ENCODE data around the gene VPS35L. TPM values are rescaled to one million over a fixed set of nuclear protein-coding genes. Genes with fewer than 3 reads are reported as not detected.

Gene VPS35L
- total RNA-seq, 1 donor from 2014 or later: 45.0 TPM

GRCh38 chr16:19601083-19601976 lies 45.8 kb downstream of the VPS35L start:
- Mint-ChIP-seq H3K27me3 (ENCODE audit: low read depth, unreplicated experiment) (no peaks in the 10 kb centered on the region), H3K36me3 (ENCODE audit: low read depth, unreplicated experiment) (peaks cover 14% of the 10 kb centered on the region), H3K27ac (ENCODE audit: unreplicated experiment) (peak overlapping the region; percentile 47)

DNA sequence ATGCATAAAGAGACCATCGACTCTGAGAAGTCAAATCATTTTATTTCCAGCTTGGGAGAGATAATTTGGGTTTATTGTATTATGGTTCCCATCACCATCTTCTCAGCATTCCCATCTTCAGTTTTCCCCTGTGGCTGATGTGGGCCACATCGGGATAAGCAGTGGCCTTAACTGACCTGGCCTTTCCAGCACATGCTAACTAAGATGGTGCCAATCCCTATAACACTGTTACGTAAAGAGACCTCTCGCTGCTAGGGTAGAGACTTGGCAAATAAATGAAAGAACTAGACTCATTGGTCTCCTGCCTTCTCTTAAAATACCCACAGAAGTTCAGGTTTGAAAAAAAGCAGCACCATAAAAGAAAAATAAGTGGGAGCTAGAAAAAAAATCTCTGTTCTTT lies 49.4 kb downstream of the VPS35L start:
- no peak overlapping the region for H2AFZ ChIP-seq (ENCODE audit: low read depth, low read length)
- H3K4me2 ChIP-seq (ENCODE audit: low read length): no peak overlapping the region
- H3K9ac ChIP-seq (ENCODE audit: low read length): no peak overlapping the region
- FAIRE-seq (no peak), DNase-seq (ENCODE audit: low read depth) (no peak)
- TF ChIP-seq CTCF (IDR thresholded peaks at IDR 0.05; ENCODE audit: insufficient read depth, low read depth, low read length): no peak
- no peak for TF ChIP-seq EZH2 (IDR thresholded peaks at IDR 0.05; ENCODE audit: insufficient read depth, low read length)
- H3K36me3 ChIP-seq (ENCODE audit: insufficient read depth, low read length): peaks cover 9% of the 10 kb centered on the region
- Mint-ChIP-seq H3K27ac (ENCODE audit: unreplicated experiment) (no peak overlapping the region), H3K36me3 (ENCODE audit: low read depth, unreplicated experiment) (peaks cover 19% of the 10 kb centered on the region), H3K4me1 (ENCODE audit: low read depth, unreplicated experiment) (peaks cover 24% of the 10 kb centered on the region), H3K4me3 (ENCODE audit: unreplicated experiment) (no peak overlapping the region), H3K9me3 (ENCODE audit: unreplicated experiment) (peaks cover 2% of the 10 kb centered on the region), H3K27me3 (ENCODE audit: low read depth, unreplicated experiment) (no peaks in the 10 kb centered on the region)
- no peaks in the 10 kb centered on the region for H3K27me3 ChIP-seq (ENCODE audit: insufficient read depth, low read length)
- H3K4me1 ChIP-seq (ENCODE audit: insufficient read depth, low read length): no peaks in the 10 kb centered on the region
- peaks cover 6% of the 10 kb centered on the region for H4K20me1 ChIP-seq (ENCODE audit: insufficient read depth, low read length)
- no peaks in the 10 kb centered on the region for H3K9me3 ChIP-seq (ENCODE audit: insufficient read depth, low read depth, low read length)
- no peak overlapping the region for H3K27ac ChIP-seq (ENCODE audit: low read depth, low read length)
- H3K79me2 ChIP-seq (ENCODE audit: insufficient read depth, low read length): no peaks in the 10 kb centered on the region
- H3K4me3 ChIP-seq (ENCODE audit: insufficient read depth, low read depth, low read length): no peak overlapping the region

More at GRCh38 chr16:19601083-19601976, 45.8 kb downstream of the VPS35L start:
- Histone ChIP-seq H3K9ac (ENCODE audit: low read length) (no peak overlapping the region), H3K9me3 (ENCODE audit: insufficient read depth, low read depth, low read length) (no peaks in the 10 kb centered on the region), H3K36me3 (ENCODE audit: insufficient read depth, low read length) (peaks cover 7% of the 10 kb centered on the region), H3K4me2 (ENCODE audit: low read length) (no peak overlapping the region), H3K27me3 (ENCODE audit: insufficient read depth, low read length) (no peaks in the 10 kb centered on the region), H3K27ac (ENCODE audit: low read depth, low read length) (no peak overlapping the region), H3K4me1 (ENCODE audit: insufficient read depth, low read length) (no peaks in the 10 kb centered on the region), H2AFZ (ENCODE audit: low read depth, low read length) (no peak overlapping the region), H3K4me3 (ENCODE audit: insufficient read depth, low read depth, low read length) (no peak overlapping the region), H4K20me1 (ENCODE audit: insufficient read depth, low read length) (peaks cover 10% of the 10 kb centered on the region), H3K79me2 (ENCODE audit: insufficient read depth, low read length) (no peaks in the 10 kb centered on the region)
- Mint-ChIP-seq H3K4me1 (ENCODE audit: low read depth, unreplicated experiment) (peaks cover 13% of the 10 kb centered on the region), H3K9me3 (ENCODE audit: unreplicated experiment) (peaks cover 2% of the 10 kb centered on the region), H3K4me3 (ENCODE audit: unreplicated experiment) (no peak overlapping the region)
- TF ChIP-seq CTCF (IDR thresholded peaks at IDR 0.05; ENCODE audit: insufficient read depth, low read depth, low read length) (peak; percentile 67), EZH2 (IDR thresholded peaks at IDR 0.05; ENCODE audit: insufficient read depth, low read length) (no peak)
- FAIRE-seq: no peak
- no peak for DNase-seq (ENCODE audit: low read depth)

GRCh38 chr16:19605701-19606100 lies 50.2 kb downstream of the VPS35L start:
- no peak overlapping the region for H3K4me3 ChIP-seq (ENCODE audit: insufficient read depth, low read depth, low read length)
- H3K27me3 ChIP-seq (ENCODE audit: insufficient read depth, low read length): no peaks in the 10 kb centered on the region
- H3K36me3 ChIP-seq (ENCODE audit: insufficient read depth, low read length): peaks cover 11% of the 10 kb centered on the region
- H3K36me3 Mint-ChIP-seq (ENCODE audit: low read depth, unreplicated experiment): peaks cover 22% of the 10 kb centered on the region
- no peaks in the 10 kb centered on the region for H3K9me3 ChIP-seq (ENCODE audit: insufficient read depth, low read depth, low read length)
- no peak overlapping the region for H3K4me3 Mint-ChIP-seq (ENCODE audit: unreplicated experiment)
- no peak for FAIRE-seq
- peaks cover 2% of the 10 kb centered on the region for H3K9me3 Mint-ChIP-seq (ENCODE audit: unreplicated experiment)
- no peak overlapping the region for H3K4me2 ChIP-seq (ENCODE audit: low read length)
- H3K27ac ChIP-seq (ENCODE audit: low read depth, low read length): no peak overlapping the region
- no peak overlapping the region for H2AFZ ChIP-seq (ENCODE audit: low read depth, low read length)
- no peaks in the 10 kb centered on the region for H3K27me3 Mint-ChIP-seq (ENCODE audit: low read depth, unreplicated experiment)
- H3K4me1 ChIP-seq (ENCODE audit: insufficient read depth, low read length): no peaks in the 10 kb centered on the region
- H3K27ac Mint-ChIP-seq (ENCODE audit: unreplicated experiment): peak overlapping the region; percentile 21
- peaks cover 20% of the 10 kb centered on the region for H3K4me1 Mint-ChIP-seq (ENCODE audit: low read depth, unreplicated experiment)
- H3K9ac ChIP-seq (ENCODE audit: low read length): no peak overlapping the region
- no peaks in the 10 kb centered on the region for H3K79me2 ChIP-seq (ENCODE audit: insufficient read depth, low read length)
- H4K20me1 ChIP-seq (ENCODE audit: insufficient read depth, low read length): peaks cover 2% of the 10 kb centered on the region
- TF ChIP-seq CTCF (IDR thresholded peaks at IDR 0.05; ENCODE audit: insufficient read depth, low read depth, low read length) (no peak), EZH2 (IDR thresholded peaks at IDR 0.05; ENCODE audit: insufficient read depth, low read length) (no peak)
- no peak for DNase-seq (ENCODE audit: low read depth)

Data from astrocyte (in vitro differentiated cells and primary cell).